HUDEP-2 (cell line): ENCODE results near the gene PPP1R11.
"Not testable (repeated sequence)": the region's sequence is repeated elsewhere in the genome, so short reads cannot be mapped to it uniquely, and the experiment has no call there.

Source experiments
- DNase-seq, 76 experiments: peaks; one replicate each; lab custom pipeline; 2025; ENCODE audit not compliant: unreplicated experiment in 76 of 76; lab: John Stamatoyannopoulos, UW

Gene PPP1R11

DNA sequence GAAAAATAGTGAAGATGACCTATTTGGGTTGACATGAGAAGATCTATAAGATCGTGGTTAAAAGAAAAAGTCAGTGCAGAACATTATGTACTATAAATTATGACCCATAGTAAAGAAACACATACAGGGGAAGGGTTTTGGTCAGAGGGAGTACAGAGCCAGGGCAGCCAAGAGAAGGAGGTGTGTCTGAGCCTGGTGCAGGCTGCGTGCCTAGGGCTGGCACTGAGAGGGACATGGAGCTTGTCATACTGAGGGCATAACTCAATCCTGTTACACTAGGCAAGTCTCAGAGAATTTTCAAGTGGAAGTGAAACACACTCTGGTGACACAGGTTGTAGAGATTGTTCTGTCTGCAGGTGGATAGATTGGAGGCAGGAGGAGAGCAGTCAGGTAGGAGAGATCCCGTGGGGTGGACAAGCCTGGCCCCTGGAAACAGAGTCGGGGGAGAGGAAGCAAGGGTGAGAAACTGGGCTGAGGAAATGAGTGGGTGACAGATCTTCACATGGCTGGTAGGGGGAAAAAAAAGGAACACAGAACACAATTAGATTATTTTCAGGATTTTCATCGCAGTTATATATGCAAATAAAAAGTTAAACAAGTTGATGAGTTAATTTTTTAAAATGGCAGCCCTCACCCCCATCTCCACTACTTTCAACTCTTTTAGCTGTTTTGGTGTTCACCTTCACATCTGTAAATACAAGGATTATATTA lies 27.1 kb downstream of the PPP1R11 start:
- DNase-seq = no peak

DNA sequence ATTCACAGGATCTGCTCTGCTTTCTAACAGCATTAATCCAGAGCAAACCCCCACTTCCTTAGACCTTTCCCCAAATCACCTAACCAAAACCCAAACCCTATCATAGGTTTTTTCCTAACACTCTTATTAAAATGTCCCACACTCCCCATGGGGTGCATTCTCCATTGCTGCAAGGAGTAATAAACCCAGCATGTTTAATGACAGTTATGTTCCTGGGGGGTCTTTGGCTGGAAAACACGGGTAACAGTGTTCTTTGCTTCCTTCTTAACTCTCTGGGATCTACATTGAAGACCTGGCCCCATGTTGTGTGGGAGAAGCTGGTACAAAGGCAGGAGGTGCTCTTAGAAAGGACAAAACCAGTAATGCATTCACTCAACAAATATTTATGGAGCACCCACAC lies 29.8 kb downstream of the PPP1R11 start:
- no peak for DNase-seq

- no peak for DNase-seq
Measured at GRCh38 chr6:30097902-30098768, 31.1 kb downstream of the PPP1R11 start.

DNA sequence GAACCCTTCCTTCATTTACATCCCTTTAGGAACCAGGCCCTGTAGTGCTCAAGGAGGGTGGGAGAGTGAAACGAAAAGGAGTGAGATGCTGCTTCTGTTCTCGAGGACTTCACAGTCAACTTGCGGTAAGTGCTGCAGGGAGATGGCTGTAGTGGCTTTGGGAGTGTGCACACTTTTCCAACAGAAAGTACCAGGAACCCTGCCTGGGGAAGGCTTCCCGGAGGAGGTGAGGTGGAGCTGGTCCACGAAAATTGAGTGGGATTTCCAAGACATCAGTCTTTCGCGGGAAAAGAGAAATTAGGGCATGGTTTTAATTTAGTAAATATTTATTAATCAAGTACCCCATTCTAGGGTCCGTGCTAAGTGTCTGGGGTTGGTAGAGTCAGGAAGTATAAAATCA lies 33.2 kb downstream of the PPP1R11 start:
- DNase-seq = no peak

GRCh38 chr6:30100585-30101443 lies 33.8 kb downstream of the PPP1R11 start:
- DNase-seq = no peak

DNA sequence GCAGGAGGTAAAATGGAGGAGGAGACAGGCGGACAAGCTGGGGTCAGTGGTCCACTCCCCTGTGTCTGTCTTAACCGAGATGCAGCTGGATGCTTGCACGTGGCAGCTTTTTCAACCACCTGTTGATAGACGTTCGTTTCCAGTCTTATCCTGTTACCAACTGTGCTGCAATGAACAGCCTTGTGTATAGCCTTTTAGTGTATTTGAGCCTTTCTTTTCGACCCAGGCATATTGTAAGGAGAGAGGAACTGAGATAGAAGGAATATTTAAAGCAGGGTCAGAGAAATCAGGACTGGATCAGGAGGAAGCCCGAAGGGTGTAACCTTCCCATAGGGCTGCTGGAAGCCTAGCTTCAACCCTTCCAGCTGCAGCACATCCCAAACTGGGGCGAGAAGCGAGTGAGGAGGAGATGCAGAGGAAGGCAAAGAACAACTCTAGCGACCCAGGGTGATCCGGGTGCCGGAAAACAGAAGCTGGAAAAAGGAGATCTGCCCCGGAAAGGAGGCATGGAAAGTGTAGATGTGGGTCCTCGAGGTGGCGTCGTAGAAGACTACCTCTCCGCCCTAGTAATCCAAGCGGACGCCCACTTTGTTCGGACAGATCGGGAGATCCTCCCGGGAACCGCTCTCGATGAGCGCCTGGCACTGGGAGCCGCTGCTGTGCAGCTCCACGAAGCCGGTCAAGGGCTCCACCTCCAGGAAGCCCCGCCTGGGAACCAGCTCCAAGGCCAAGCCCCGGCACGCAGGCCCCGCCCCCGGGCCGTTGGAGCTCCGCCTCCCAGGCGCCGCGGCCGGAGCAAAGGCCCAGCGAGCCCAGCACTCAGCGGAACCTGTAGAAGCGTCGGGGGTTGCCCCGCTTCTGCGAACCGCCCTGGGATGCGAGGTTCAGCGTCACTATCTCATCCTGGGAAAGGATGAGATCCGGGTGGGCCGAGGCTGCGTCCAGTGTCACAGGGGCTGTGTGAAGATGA lies 34.7 kb downstream of the PPP1R11 start:
- DNase-seq = peak in 73 of 76 experiments; percentile 23 to 88 (median 69)

GRCh38 chr6:30102414-30102969 lies 35.5 kb downstream of the PPP1R11 start:
- no peak for DNase-seq

GRCh38 chr6:30102970-30103871 lies 36.2 kb downstream of the PPP1R11 start:
- DNase-seq = peak in 74 of 76 experiments; percentile 36 to 91 (median 73)

DNA sequence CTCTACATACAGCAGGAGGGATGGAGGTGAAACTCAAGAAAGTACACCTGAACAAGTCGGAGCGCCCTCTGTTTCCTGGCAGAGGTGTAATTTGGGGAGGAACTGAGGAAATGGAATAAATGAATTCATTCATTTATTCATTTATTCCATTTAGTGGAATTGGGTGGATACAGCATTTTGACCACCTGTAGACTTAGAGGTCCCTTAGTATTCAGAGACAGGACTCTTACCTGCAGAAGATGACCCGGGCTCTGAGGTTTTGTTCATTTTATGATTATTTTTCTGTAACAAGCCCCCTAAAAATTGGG lies 36.8 kb downstream of the PPP1R11 start:
- DNase-seq = no peak

- DNase-seq = peak in 1 of 76 experiments; percentile 18
Measured at GRCh38 chr6:30104661-30105060, 37.7 kb downstream of the PPP1R11 start.

- no peak for DNase-seq
Measured at GRCh38 chr6:30111266-30111856, 44.4 kb downstream of the PPP1R11 start.

DNA sequence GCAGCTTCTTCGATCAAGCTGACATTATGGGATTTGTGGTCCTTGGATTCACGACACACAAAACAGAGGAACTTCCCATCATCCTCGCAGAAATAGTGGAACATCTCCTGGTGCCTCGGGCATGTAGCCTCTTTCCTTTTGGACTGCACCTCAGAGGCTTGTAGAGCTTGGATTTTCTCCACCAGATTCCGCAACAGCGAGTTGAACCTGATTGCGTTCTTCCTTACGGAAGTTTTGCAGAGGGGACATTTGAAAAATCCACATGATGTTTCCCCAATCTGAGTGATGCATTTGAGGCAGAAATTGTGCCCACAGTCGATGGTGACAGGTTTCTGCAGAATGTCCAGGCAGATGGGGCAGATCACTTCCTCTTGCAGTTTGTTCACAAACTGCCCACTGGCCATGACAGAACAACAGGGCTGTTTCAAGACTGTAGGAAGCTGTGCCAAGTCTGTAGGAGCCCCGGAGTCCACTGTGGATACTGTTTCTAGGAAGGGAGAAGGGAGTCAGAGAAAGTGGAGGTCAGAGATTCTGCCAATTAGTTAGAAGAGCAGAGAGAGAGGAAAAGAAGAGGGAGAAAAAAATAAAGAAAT lies 45.5 kb downstream of the PPP1R11 start:
- DNase-seq = no peak

- no peak for DNase-seq
Measured at GRCh38 chr6:30113003-30113759, 46.2 kb downstream of the PPP1R11 start, which contains the start of gene TRIM31. TSS of gene TRIM31 (minus strand) at chr6:30113090. CDS start at chr6:30112805, 285 bp downstream.

GRCh38 chr6:30113841-30114240 lies 46.8 kb downstream of the PPP1R11 start:
- DNase-seq = no peak

GRCh38 chr6:30116724-30117123 lies 49.7 kb downstream of the PPP1R11 start:
- no peak for DNase-seq

- not testable (repeated sequence) for DNase-seq
Measured at GRCh38 chr6:30118691-30119090, 51.7 kb downstream of the PPP1R11 start.
